HUES6 (cell line): ENCODE data around the gene ZSWIM5.

Experiments
- H3K27ac ChIP-seq: 2 replicates; pipeline ENCODE4 v1.7.0; 2013; ENCODE audit warnings: low read depth, mild to moderate bottlenecking, low read length, inconsistent platforms
- H3K27me3 ChIP-seq: 2 replicates; pipeline ENCODE4 v1.6.1; 2013; ENCODE audit warnings: low read length; ENCODE audit not compliant: control insufficient read depth, insufficient read depth
- H3K36me3 ChIP-seq: 2 replicates; pipeline ENCODE4 v1.6.1; 2013; ENCODE audit warnings: low read length; ENCODE audit not compliant: control insufficient read depth, insufficient read depth
- H3K4me1 ChIP-seq: 2 replicates; pipeline ENCODE4 v1.6.1; 2013; ENCODE audit warnings: low read length; ENCODE audit not compliant: control insufficient read depth, insufficient read depth
- H3K4me3 ChIP-seq: 2 replicates; pipeline ENCODE4 v1.5.1; 2013; ENCODE audit warnings: low read depth, low read length
- H3K9ac ChIP-seq: one replicate; pipeline ENCODE4 v1.6.1; 2013; ENCODE audit warnings: mild to moderate bottlenecking, low read length
- H3K9me3 ChIP-seq: 2 replicates; pipeline ENCODE4 v1.6.1; 2013; ENCODE audit warnings: low read depth, low read length; ENCODE audit not compliant: control insufficient read depth, insufficient read depth

Gene ZSWIM5

GRCh38 chr1:44973645-44974044 is 232.8 kb downstream of the ZSWIM5 start:
- Histone ChIP-seq H3K36me3 (peaks cover 33% of the 10 kb centered on the region), H3K27ac (no peak overlapping the region)

GRCh38 chr1:44970317-44970716 is 236.1 kb downstream of the ZSWIM5 start:
- H3K27me3 ChIP-seq: no peaks in the 10 kb centered on the region
- H3K4me1 ChIP-seq: no peaks in the 10 kb centered on the region
- no peak overlapping the region for H3K27ac ChIP-seq
- peaks cover under 1% of the 10 kb centered on the region; the same call in 1 of the 2 replicates for H3K36me3 ChIP-seq
- no peak overlapping the region for H3K4me3 ChIP-seq
- H3K9me3 ChIP-seq: no peaks in the 10 kb centered on the region
- no peak overlapping the region for H3K9ac ChIP-seq

More at GRCh38 chr1:44973645-44974044, 232.8 kb downstream of the ZSWIM5 start:
- no peaks in the 10 kb centered on the region for H3K9me3 ChIP-seq
- no peaks in the 10 kb centered on the region for H3K4me1 ChIP-seq
- no peak overlapping the region for H3K9ac ChIP-seq
- H3K4me3 ChIP-seq: no peak overlapping the region
- H3K27me3 ChIP-seq: no peaks in the 10 kb centered on the region
